HG02973 (cell line): ENCODE data around the gene LTA4H.

ENCODE experiments used
- ATAC-seq: cut with Tn5 transposase; IDR thresholded peaks from one replicate; pipeline ENCODE4 v1.9.1; 2021; ENCODE audit warnings: moderate library complexity; ENCODE audit not compliant: unreplicated experiment

LTA4H gene

DNA sequence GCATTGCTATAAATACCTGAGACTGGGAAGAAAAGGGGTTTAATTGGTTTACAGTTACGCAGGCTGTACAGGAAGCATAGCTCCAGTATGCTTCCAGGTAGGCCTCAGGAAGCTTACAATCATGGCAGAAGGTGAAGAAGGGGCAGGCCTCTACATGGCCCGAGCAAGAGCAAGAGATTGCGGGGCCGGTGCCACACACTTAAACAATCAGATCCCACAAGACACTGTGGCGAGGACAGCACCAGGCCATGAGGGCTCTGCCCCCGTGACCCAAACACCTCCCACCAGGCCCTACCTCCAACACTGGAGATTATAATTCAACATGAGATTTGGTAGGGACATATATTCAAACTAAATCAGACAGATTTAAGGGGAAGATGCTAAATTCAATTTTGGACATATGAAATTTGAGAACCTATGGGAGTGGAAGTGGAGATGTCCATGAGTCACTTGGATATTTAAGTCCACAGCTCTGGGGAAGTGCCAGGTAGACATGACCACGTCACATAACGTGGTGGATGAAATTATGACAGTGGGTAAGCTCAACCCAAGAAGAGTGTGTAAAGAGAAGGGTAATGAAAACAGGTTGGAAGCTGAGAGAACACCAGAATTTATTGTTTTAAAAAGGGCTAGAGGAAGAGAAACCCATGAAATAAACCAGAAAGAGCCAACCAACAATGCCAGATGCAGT, 1.5 kb upstream of the LTA4H start:
- no peak for ATAC-seq

- ATAC-seq = peak; percentile 7
These were observed 635 bp downstream of the LTA4H start for GRCh38 chr12:96034621-96035282.

DNA sequence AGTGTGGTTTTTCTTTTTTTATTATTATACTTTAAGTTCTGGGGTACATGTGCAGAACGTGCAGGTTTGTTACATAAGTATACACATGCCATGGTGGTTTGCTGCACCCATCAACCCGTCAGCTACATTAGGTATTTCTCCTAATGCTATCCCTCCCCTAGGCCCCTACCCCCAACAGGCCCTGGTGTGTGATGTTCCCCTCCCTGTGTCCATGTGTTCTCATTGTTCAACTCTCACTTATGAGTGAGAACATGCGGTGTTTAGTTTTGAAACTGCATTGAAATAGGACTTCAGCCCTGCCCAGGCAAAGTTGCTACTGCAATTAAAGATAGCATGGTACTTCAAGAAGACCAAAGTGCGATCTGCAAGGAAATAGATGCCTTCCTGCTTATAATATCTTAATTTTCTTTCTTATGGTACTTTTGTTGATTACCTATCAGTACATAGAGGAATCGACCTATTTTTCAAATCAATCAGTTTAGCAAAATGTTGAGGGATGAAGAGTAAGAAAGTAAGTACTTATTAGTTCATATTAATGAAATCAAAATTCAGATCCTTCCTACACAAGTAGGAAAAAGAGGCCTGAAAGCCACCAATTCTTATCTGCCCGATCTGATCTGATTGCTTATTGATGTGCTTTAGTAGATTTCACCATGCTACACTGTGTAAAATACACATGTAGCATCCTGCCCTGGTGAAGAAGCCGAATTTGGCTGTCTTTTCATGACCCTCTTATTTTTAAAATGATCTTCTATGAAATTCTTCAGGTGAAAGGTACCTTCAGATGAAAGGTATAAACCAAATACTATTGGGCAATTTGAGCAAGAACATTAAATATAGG, 1.6 kb downstream of the LTA4H start:
- ATAC-seq = no peak

DNA sequence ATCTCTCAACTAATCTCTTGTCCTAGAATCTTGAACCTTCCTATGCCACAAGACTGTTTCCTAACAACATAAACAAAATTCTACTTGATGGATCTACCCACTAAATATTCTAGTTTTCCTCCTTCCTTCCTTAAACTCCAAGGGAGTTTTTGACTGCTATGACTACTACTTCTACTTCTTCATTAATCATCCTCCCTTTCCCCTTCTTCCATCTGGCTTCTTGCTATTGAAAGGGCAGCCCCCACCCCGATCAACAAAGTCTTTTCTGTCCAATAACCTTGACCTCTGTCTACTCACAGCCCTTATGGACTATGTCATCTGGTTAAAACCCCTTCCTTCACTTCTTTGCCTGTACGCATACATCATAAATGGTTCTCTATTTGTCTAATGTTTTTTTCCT, 5.6 kb downstream of the LTA4H start:
- no peak for ATAC-seq

DNA sequence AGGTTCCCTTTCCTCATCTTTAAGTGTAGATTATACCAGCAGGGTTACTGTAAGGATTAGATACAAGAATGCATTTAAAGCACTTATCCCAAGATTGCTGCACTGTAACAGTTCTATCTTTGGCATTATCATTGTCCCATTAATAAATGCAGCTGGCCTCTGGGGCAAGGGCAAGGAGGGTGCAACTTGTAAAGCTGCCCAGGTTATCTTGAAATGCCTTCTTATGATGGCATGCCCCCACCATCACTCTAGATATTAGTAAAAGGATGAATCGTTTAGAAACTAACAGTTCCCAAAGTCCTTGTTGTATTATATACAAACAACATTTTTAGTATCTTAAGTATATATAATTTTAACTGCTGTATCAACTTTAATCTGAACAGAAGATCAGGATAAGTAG, 6.8 kb downstream of the LTA4H start:
- ATAC-seq = no peak

DNA sequence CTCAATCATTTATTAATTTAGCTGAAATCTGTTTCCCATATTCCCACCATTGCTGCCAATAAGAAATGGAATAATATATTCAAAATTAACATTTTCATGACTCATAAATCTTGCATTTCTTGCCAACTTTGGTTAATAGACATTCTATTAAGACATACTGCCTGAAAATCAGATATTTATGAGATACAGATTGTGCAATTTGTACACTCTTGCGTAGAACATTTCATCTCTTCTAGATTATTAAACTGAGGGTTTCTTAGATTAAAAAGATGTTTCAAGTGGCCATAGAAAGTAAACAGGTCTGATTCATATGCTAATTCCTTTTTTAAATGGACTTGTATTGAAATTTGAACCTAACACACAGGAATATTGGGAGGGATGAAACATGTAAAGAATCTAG, 9.1 kb downstream of the LTA4H start:
- no peak for ATAC-seq

DNA sequence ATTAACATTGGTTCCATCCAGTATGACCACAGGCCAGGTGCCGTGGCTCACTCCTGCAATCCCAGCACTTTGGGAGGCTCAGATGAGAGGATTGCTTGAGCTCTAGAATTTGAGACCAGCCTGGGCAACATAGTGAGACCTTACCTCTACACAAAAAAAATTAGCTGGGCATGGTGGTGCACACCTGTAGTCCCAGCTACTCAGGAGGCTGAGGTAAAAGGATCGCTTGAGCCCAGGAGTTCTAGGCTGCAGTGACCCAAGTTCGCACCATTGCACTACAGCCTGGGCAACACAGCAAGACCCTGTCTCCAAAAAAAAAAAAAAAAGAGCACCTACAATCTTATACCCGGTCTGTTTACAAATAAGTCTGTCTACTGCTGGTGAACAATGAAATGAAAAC, 9.9 kb downstream of the LTA4H start:
- ATAC-seq = no peak

DNA sequence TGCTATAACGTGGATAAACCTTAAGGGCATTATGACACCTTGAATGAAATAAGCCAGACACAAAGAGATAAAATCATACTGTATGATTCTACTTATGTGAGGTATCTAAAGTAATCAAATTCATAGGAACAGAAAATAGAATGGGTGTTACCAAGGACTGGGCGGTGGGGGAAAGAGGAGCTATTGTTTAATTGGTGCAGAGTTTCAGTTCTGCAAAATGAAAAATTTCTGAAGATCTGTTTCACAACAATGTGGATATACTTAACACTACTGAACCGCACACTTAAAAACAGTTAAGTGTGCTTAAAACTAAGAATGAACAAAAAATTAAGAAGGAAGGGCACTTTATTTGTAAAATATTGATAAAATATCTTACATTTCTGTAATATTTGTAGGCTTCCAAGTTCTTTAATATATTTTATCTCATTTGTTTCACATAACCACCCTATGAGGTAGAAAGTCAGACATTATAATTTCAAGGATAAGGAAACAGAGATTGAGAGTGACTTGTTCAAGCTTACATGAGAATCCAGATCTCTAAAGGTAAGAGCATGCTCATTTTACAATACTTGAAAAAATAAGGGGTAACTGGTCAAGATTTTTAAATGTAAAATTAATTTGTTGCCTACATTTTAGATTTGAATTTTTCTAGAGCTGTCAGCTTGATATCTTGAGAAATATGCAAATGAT, 14.9 kb downstream of the LTA4H start:
- peak; percentile 87 for ATAC-seq

- ATAC-seq = no peak
These were observed 19.7 kb downstream of the LTA4H start for GRCh38 chr12:96015672-96016071.

GRCh38 chr12:96014943-96015599, 20.3 kb downstream of the LTA4H start:
- no peak for ATAC-seq

GRCh38 chr12:96007729-96008128, 27.7 kb downstream of the LTA4H start:
- ATAC-seq = no peak

DNA sequence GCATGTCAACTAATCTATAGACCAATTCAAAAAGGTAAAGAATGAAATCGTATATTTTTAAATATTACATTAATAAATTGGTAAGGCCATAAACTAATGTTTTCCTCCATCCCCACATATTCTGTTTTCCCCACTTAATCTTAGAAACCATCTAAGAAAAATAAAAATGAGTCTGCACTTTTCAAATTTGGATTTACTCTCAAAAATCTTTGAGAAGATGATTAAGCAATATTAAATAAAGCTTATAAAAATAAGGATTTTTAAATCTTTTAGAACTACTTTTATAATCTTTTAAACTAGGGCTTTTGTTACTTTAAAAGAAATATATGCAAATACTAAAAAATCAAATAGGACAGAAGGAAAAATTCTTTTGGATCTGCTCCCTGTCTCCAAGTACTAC, 28.7 kb downstream of the LTA4H start:
- ATAC-seq = no peak

DNA sequence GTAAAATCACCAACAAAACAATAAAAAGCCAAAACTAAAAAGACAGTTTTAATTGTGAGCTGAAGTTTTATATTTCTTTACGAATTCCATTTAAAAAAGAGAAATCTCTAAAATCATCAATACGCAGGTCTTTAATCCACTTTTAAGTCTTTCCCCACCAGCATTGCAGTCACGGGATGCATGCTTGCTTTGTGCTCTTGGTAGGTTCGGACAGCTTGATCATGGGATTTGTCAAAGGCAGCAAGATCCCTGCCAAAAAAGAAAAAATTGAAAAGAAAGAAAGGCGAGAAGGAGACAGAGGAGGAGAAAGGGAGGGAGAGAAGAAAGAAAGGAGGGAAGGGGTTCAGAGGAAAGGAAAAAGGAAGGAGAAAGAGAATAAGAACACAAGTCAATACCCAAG, 34.5 kb downstream of the LTA4H start:
- no peak for ATAC-seq

DNA sequence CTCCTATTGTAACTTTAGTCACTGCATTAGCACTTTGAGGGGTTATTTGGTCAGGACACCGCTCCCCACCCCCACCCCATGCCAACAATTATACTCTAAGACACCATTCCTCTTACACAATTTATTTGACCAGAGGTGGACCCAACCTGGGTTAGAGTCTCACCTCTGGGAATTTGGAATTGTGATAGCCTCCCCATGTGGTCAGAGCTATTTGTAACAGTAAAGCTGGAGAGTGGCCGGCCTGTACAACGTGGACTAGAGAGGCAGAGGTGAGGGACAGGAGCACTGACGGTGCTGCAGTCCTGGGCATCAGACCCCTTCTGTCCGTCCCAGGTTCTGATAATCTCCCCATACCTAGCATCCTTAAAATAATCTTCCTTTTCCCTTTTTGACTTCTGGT, 35.9 kb downstream of the LTA4H start:
- ATAC-seq = no peak

GRCh38 chr12:95998611-95999286, 36.6 kb downstream of the LTA4H start:
- peak; percentile 98 for ATAC-seq

DNA sequence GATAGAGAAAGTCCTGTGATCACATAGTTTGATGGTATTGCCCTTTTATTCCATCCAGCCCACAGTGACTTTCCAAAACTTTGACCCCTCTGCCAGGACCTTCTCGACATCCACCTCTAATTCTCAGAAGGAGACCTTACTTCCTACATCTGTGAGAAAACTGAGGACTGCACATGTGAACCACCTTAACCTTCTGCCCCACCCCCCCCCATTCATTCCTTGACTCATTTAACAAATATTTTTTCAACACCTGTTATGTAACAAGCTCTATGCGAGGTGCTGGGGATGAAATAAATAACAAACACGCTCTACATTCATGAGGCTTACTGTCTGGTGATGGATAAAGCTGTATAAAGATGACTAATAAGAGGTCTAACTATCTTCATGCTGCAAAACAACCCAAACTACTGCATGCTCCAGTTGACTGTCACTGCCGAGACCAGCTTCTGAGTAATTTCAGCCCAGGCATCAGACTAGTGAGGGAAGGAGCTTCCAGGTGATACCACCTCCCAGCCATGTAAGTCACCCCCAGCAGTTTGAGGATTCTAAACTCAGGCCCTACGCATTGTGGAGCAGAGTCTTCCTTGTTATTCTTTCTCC, 37.4 kb downstream of the LTA4H start:
- ATAC-seq = no peak

- ATAC-seq = no peak
These were observed 38.1 kb downstream of the LTA4H start for GRCh38 chr12:95997276-95997675.

GRCh38 chr12:95996034-95996658, 39.2 kb downstream of the LTA4H start, which contains the start of gene HAL:
Gene HAL, minus strand, starts transcription at chr12:95996344. Its CDS starts 434 bp downstream, at chr12:95995910.
- ATAC-seq = no peak
